ENCODE data around the gene CYTL1.

- TF ChIP-seq POLR2A (IDR thresholded peaks at IDR 0.05; ENCODE audit: low read depth, low read length) (no peak), RCOR1 (IDR thresholded peaks at IDR 0.05; ENCODE audit: insufficient replicate concordance, low read length) (no peak), CTCF (conservative IDR thresholded peaks at IDR 0.05; ENCODE audit: low read depth, low read length) (no peak), SMC3 (IDR thresholded peaks at IDR 0.05; ENCODE audit: low read depth, low read length) (no peak), RAD21 (IDR thresholded peaks at IDR 0.05; ENCODE audit: low read length) (no peak), BHLHE40 (IDR thresholded peaks at IDR 0.05; ENCODE audit: low read depth, low read length) (no peak), CEBPB (IDR thresholded peaks at IDR 0.05; ENCODE audit: low read depth, low read length) (no peak)
These were observed 24.3 kb upstream of the CYTL1 start for GRCh38 chr4:5043579-5043978.
